GM19099 (cell line): ENCODE data around the gene TLE5.

Experiments used
- POLR2A ChIP-seq: IDR thresholded peaks from 3 replicates; pipeline ENCODE4 v1.6.1; 2011; ENCODE audit warnings: low read depth; ENCODE audit not compliant: insufficient read length; ENCODE audit errors: extremely low read depth

The TLE5 gene

GRCh38 chr19:3027981-3028304 is 34.4 kb downstream of the TLE5 start:
- no peak for TF ChIP-seq POLR2A

GRCh38 chr19:3027292-3027691 is 35.0 kb downstream of the TLE5 start:
- TF ChIP-seq POLR2A: no peak

GRCh38 chr19:3026768-3027167 is 35.5 kb downstream of the TLE5 start:
- TF ChIP-seq POLR2A: no peak

- no peak for TF ChIP-seq POLR2A
These were observed 36.8 kb downstream of the TLE5 start for GRCh38 chr19:3025549-3025886.

- TF ChIP-seq POLR2A: no peak
These were observed 37.3 kb downstream of the TLE5 start for GRCh38 chr19:3024870-3025548.

GRCh38 chr19:3024509-3024869 is 37.8 kb downstream of the TLE5 start:
- no peak for TF ChIP-seq POLR2A

- no peak for TF ChIP-seq POLR2A
These were observed 41.9 kb downstream of the TLE5 start for GRCh38 chr19:3020321-3020960.

GRCh38 chr19:3019211-3019854 is 43.0 kb downstream of the TLE5 start:
- TF ChIP-seq POLR2A: no peak

- TF ChIP-seq POLR2A: no peak
These were observed 44.4 kb downstream of the TLE5 start for GRCh38 chr19:3017923-3018322.

GRCh38 chr19:3015126-3016057 is 46.9 kb downstream of the TLE5 start:
- no peak for TF ChIP-seq POLR2A

GRCh38 chr19:3014135-3014534 is 48.2 kb downstream of the TLE5 start:
- no peak for TF ChIP-seq POLR2A

GRCh38 chr19:3013263-3013725 is 49.0 kb downstream of the TLE5 start:
- no peak for TF ChIP-seq POLR2A

GRCh38 chr19:3012621-3013262 is 49.6 kb downstream of the TLE5 start:
- no peak for TF ChIP-seq POLR2A

GRCh38 chr19:3010871-3011270 is 51.4 kb downstream of the TLE5 start:
- TF ChIP-seq POLR2A: no peak

- no peak for TF ChIP-seq POLR2A
These were observed 53.3 kb downstream of the TLE5 start for GRCh38 chr19:3008994-3009393.
